NT2/D1 (cell line): Measurements from ENCODE around the gene CLMN.

Experiments used
- SUZ12 ChIP-seq: IDR thresholded peaks from 2 replicates; pipeline ENCODE4 v1.6.1; 2011; ENCODE audit not compliant: insufficient read length, insufficient read depth; ENCODE audit errors: extremely low read depth
- YY1 ChIP-seq: IDR thresholded peaks from 2 replicates; pipeline ENCODE4 v1.6.1; 2011; ENCODE audit not compliant: insufficient read length, insufficient read depth

GRCh38 chr14:95237121-95237957, 82.4 kb downstream of the CLMN start:
- TF ChIP-seq YY1: no peak
- TF ChIP-seq SUZ12: no peak
